ENCODE measurements around the gene PPM1N.

PPM1N gene

DNA sequence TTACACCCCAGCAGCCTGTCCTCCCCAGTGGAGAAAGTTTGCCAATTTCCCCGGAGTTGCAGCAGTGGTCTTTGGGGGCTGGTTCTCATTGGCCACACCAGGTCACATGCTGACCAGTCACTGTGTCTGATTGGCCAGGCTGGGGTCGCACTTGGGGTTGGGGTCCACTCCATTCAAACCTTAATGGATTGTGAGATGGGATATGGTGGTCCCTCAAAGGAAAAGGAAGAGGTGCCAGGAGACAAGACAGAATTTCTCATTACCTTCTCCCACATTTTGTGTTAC, 3.4 kb downstream of the PPM1N start:
- peaks cover 15% of the 10 kb centered on the region for H3K27me3 ChIP-seq (ENCODE audit: insufficient read depth, poor library complexity, severe bottlenecking)
- H3K4me3 ChIP-seq (replicated peaks; ENCODE audit: insufficient read depth, low read length): no peak overlapping the region
- no peak for TF ChIP-seq SPI1 (IDR thresholded peaks at IDR 0.05; ENCODE audit: borderline replicate concordance, low read depth)
- no peak for TF ChIP-seq GABPA (IDR thresholded peaks at IDR 0.05; ENCODE audit: low read depth)
- TF ChIP-seq, protein P1, sequence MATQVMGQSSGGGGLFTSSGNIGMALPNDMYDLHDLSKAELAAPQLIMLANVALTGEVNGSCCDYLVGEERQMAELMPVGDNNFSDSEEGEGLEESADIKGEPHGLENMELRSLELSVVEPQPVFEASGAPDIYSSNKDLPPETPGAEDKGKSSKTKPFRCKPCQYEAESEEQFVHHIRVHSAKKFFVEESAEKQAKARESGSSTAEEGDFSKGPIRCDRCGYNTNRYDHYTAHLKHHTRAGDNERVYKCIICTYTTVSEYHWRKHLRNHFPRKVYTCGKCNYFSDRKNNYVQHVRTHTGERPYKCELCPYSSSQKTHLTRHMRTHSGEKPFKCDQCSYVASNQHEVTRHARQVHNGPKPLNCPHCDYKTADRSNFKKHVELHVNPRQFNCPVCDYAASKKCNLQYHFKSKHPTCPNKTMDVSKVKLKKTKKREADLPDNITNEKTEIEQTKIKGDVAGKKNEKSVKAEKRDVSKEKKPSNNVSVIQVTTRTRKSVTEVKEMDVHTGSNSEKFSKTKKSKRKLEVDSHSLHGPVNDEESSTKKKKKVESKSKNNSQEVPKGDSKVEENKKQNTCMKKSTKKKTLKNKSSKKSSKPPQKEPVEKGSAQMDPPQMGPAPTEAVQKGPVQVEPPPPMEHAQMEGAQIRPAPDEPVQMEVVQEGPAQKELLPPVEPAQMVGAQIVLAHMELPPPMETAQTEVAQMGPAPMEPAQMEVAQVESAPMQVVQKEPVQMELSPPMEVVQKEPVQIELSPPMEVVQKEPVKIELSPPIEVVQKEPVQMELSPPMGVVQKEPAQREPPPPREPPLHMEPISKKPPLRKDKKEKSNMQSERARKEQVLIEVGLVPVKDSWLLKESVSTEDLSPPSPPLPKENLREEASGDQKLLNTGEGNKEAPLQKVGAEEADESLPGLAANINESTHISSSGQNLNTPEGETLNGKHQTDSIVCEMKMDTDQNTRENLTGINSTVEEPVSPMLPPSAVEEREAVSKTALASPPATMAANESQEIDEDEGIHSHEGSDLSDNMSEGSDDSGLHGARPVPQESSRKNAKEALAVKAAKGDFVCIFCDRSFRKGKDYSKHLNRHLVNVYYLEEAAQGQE (IDR thresholded peaks at IDR 0.05; ENCODE audit: insufficient replicate concordance, low read depth): no peak
- TF ChIP-seq CTCF (IDR thresholded peaks at IDR 0.05; ENCODE audit: insufficient read depth, low read length): no peak
- no peak for TF ChIP-seq POLR2AphosphoS5 (IDR thresholded peaks at IDR 0.05; ENCODE audit: low read depth)
- no peak for DNase-seq (ENCODE audit: low read depth in 1 of 2, low spot score in 1 of 2)
- H3K27ac ChIP-seq (replicated peaks): no peak overlapping the region

DNA sequence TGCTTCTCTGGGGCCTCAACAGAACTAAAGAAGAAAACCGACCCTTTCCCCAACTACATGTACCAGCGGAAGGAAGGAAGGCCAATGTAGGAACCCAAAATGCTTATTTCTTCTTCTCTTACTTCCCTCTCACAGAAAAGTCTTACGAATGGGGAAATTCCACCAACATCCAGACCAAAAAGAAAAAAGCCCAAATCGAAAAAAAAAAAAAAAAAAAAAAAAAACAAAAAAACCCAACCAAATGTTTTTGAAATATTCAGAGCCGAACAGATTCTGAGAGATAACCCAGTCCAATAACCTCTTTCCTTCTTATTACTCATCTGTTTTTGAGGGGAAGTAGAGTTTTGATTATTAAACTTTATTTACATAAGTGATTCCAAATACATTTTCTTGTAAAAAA, 3.9 kb downstream of the PPM1N start:
- Histone ChIP-seq H3K4me3 (replicated peaks; ENCODE audit: insufficient read depth, low read length) (no peak overlapping the region), H3K27me3 (ENCODE audit: insufficient read depth, poor library complexity, severe bottlenecking) (peaks cover 15% of the 10 kb centered on the region), H3K27ac (replicated peaks) (no peak overlapping the region)
- no peak for TF ChIP-seq CTCF (IDR thresholded peaks at IDR 0.05; ENCODE audit: insufficient read depth, low read length)
- TF ChIP-seq GABPA (IDR thresholded peaks at IDR 0.05; ENCODE audit: low read depth): no peak
- TF ChIP-seq SPI1 (IDR thresholded peaks at IDR 0.05; ENCODE audit: borderline replicate concordance, low read depth): no peak
- TF ChIP-seq, protein P1 (IDR thresholded peaks at IDR 0.05; ENCODE audit: insufficient replicate concordance, low read depth): no peak
- TF ChIP-seq POLR2AphosphoS5 (IDR thresholded peaks at IDR 0.05; ENCODE audit: low read depth): no peak
- DNase-seq (ENCODE audit: low read depth in 1 of 2, low spot score in 1 of 2): no peak

GRCh38 chr19:45503909-45504308, 5.7 kb downstream of the PPM1N start:
- no peak for DNase-seq (ENCODE audit: low read depth in 1 of 2, low spot score in 1 of 2)
- H3K27ac ChIP-seq (replicated peaks): no peak overlapping the region
- TF ChIP-seq GABPA (IDR thresholded peaks at IDR 0.05; ENCODE audit: low read depth) (no peak), SPI1 (IDR thresholded peaks at IDR 0.05; ENCODE audit: borderline replicate concordance, low read depth) (no peak), POLR2AphosphoS5 (IDR thresholded peaks at IDR 0.05; ENCODE audit: low read depth) (no peak), CTCF (IDR thresholded peaks at IDR 0.05; ENCODE audit: insufficient read depth, low read length) (no peak)
- TF ChIP-seq, protein P1 (IDR thresholded peaks at IDR 0.05; ENCODE audit: insufficient replicate concordance, low read depth): no peak

More at GRCh38 chr19:45503909-45504308, 5.7 kb downstream of the PPM1N start:
- Histone ChIP-seq H3K27me3 (ENCODE audit: insufficient read depth, poor library complexity, severe bottlenecking) (peaks cover 4% of the 10 kb centered on the region), H3K4me3 (replicated peaks; ENCODE audit: insufficient read depth, low read length) (no peak overlapping the region)
